HepG2 (cell line): Measurements from ENCODE around the gene ILRUN. TPM values are rescaled to one million over a fixed set of nuclear protein-coding genes. Genes with fewer than 3 reads are reported as not detected.
A peak's percentile ranks its signal among the peaks of the same experiment; 100 is the strongest.

Experiments used
- AHR ChIP-seq: IDR thresholded peaks from 2 replicates; pipeline ENCODE4 v1.6.1; 2018; ENCODE audit warnings: missing genetic modification reagents, missing compliant biosample characterization
- ARID2 ChIP-seq: sonication (generic); formaldehyde crosslinking; IDR thresholded peaks from 2 replicates; pipeline ENCODE4 v1.8.1; 2022; ENCODE audit warnings: mild to moderate bottlenecking, missing genetic modification reagents, borderline replicate concordance
- DR1 ChIP-seq: sonication (generic); formaldehyde crosslinking; IDR thresholded peaks from 2 replicates; pipeline ENCODE4 v1.8.0; 2021; ENCODE audit warnings: mild to moderate bottlenecking, missing genetic modification reagents, inconsistent platforms
- FOXP1 ChIP-seq, 2 experiments: fragments of 450-650 bp in 1 of 2; IDR thresholded peaks; 2 replicates each; pipeline ENCODE4 v1.6.1; 2017 to 2018; ENCODE audit warnings: antibody characterized with exemption in 1 of 2
- HNRNPUL1 ChIP-seq: fragments of 200-400 bp; formaldehyde crosslinking; IDR thresholded peaks from 2 replicates; pipeline ENCODE4 v1.6.1; 2017; ENCODE audit warnings: low read depth, mild to moderate bottlenecking, low read length, moderate library complexity
- MATR3 ChIP-seq: sonication (generic); formaldehyde crosslinking; IDR thresholded peaks from 2 replicates; pipeline ENCODE4 v1.4.0; 2020; ENCODE audit warnings: missing genetic modification reagents
- NAIF1 ChIP-seq: sonication (generic); formaldehyde crosslinking; IDR thresholded peaks from 2 replicates; pipeline ENCODE4 v1.5.0; 2020; ENCODE audit warnings: mild to moderate bottlenecking, missing genetic modification reagents, borderline replicate concordance
- NPAS2 ChIP-seq: sonication (generic); formaldehyde crosslinking; IDR thresholded peaks from 2 replicates; pipeline ENCODE4 v1.8.0; 2022; ENCODE audit warnings: mild to moderate bottlenecking, missing genetic modification reagents, borderline replicate concordance
- PHB2 ChIP-seq: fragments of 450-650 bp; IDR thresholded peaks from 2 replicates; pipeline ENCODE4 v1.6.1; 2018; ENCODE audit not compliant: partially characterized antibody
- SATB2 ChIP-seq: sonication (generic); formaldehyde crosslinking; IDR thresholded peaks from 2 replicates; pipeline ENCODE4 v1.5.0; 2020; ENCODE audit warnings: missing genetic modification reagents
- ZNF317 ChIP-seq: sonication (generic); formaldehyde crosslinking; IDR thresholded peaks from 2 replicates; pipeline ENCODE4 v1.5.0; 2020; ENCODE audit warnings: mild to moderate bottlenecking, missing genetic modification reagents
- ZNF619 ChIP-seq: sonication (generic); formaldehyde crosslinking; IDR thresholded peaks from 2 replicates; pipeline ENCODE4 v1.4.0; 2020; ENCODE audit warnings: mild to moderate bottlenecking, missing genetic modification reagents
- ZNF703 ChIP-seq: sonication (generic); formaldehyde crosslinking; IDR thresholded peaks from 2 replicates; pipeline ENCODE4 v1.5.1; 2020; ENCODE audit warnings: missing genetic modification reagents, mild to moderate bottlenecking, moderate library complexity, borderline replicate concordance
- polyA plus RNA-seq, 8 experiments: library from polyadenylated mRNA; depleted of rRNA in 3 of 8; stranded (reverse) in 7 of 8; unstranded in 1 of 8; fragments of >200 nt; fragmentation: Illumina TruSeq in 4 of 8; extraction: Trizol in 4 of 8; gene quantifications; 2 replicates each; pipeline versions ENCODE4 v1.2.1 to v1.2.3, GENCODE V29; 2011 to 2016; ENCODE audit warnings: low read depth in 4 of 8, missing spikeins in 1 of 8, mixed read lengths in 1 of 8; ENCODE audit not compliant: insufficient read depth in 1 of 8
- total RNA-seq, 5 experiments: library from RNA; depleted of rRNA; stranded (reverse); fragments of >200 nt; fragmentation: Illumina TruSeq; extraction: Trizol; gene quantifications; 2 replicates each; pipeline ENCODE4 v1.2.3, GENCODE V29; 2016; ENCODE audit warnings: low read depth in 1 of 5
- TF ChIP-seq, protein P1 (sequence below): sonication (generic); formaldehyde crosslinking; IDR thresholded peaks from 2 replicates; pipeline ENCODE4 v1.5.0; 2020; ENCODE audit warnings: mild to moderate bottlenecking, missing genetic modification reagents
- TF ChIP-seq, protein P2 (sequence below): sonication (generic); formaldehyde crosslinking; IDR thresholded peaks from 2 replicates; pipeline ENCODE4 v1.8.0; 2022; ENCODE audit warnings: missing genetic modification reagents, mild to moderate bottlenecking, moderate library complexity, borderline replicate concordance
- TF ChIP-seq, protein P3 (sequence below): sonication (generic); formaldehyde crosslinking; IDR thresholded peaks from 2 replicates; pipeline ENCODE4 v1.4.0; 2020; ENCODE audit warnings: missing genetic modification reagents
- TF ChIP-seq, protein P4 (sequence below): IDR thresholded peaks from 2 replicates; pipeline ENCODE4 v1.6.1; 2016; ENCODE audit warnings: low read depth, missing genetic modification reagents, missing compliant biosample characterization
- TF ChIP-seq, protein P5 (sequence below): sonication (generic); formaldehyde crosslinking; IDR thresholded peaks from 2 replicates; pipeline ENCODE4 v1.4.0; 2020; ENCODE audit warnings: missing genetic modification reagents; ENCODE audit errors: not compliant biosample characterization
- TF ChIP-seq, protein P6 (sequence below): sonication (generic); formaldehyde crosslinking; IDR thresholded peaks from 2 replicates; pipeline ENCODE4 v1.5.0; 2020; ENCODE audit warnings: missing genetic modification reagents

Gene ILRUN
- total and polyA plus RNA-seq, 2 of the 13 experiments (the other 11 are each of a cell fraction or from before 2014, with no cell fraction given) = 45.5 to 66.6 TPM

DNA sequence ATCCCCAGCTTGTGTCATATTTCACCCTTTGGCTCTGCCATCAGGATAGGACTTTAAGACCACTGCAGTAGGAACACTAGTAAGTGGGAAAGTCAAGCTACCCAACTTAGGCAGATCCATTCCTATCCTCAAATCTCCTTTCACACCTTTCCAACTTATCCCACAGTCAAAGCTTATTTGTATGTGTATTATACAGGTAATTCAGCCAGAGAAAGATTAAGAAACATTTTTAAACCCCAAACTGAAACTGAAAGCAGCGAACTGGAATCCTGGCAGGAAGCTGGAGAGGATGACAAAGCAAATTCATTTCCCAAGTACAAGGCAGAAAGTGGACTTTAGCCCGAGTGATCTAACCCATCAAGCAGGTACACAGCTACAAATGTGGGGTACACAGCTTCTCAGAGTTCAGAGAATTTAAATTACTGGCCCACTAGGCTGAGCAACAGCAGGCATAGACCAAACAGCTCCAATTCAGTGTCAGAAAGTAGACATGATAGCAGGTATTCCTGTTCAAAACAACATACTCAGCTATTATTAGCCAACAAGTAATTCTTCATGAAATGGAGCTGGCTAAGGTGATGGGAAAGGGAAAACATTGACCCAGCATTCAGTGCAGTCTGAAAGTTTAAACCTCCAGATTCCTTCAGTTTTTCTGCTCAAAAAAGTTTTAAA is 39.1 kb downstream of the ILRUN start (continued):
- no peak for TF ChIP-seq AHR
- no peak for TF ChIP-seq DR1 (CRISPR knock-in tag)
- no peak for TF ChIP-seq ZNF703 (CRISPR knock-in tag)
- no peak for TF ChIP-seq SATB2
- TF ChIP-seq, protein P1, sequence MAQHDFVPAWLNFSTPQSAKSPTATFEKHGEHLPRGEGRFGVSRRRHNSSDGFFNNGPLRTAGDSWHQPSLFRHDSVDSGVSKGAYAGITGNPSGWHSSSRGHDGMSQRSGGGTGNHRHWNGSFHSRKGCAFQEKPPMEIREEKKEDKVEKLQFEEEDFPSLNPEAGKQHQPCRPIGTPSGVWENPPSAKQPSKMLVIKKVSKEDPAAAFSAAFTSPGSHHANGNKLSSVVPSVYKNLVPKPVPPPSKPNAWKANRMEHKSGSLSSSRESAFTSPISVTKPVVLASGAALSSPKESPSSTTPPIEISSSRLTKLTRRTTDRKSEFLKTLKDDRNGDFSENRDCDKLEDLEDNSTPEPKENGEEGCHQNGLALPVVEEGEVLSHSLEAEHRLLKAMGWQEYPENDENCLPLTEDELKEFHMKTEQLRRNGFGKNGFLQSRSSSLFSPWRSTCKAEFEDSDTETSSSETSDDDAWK (CRISPR knock-in tag) = no peak
- TF ChIP-seq, protein P2, sequence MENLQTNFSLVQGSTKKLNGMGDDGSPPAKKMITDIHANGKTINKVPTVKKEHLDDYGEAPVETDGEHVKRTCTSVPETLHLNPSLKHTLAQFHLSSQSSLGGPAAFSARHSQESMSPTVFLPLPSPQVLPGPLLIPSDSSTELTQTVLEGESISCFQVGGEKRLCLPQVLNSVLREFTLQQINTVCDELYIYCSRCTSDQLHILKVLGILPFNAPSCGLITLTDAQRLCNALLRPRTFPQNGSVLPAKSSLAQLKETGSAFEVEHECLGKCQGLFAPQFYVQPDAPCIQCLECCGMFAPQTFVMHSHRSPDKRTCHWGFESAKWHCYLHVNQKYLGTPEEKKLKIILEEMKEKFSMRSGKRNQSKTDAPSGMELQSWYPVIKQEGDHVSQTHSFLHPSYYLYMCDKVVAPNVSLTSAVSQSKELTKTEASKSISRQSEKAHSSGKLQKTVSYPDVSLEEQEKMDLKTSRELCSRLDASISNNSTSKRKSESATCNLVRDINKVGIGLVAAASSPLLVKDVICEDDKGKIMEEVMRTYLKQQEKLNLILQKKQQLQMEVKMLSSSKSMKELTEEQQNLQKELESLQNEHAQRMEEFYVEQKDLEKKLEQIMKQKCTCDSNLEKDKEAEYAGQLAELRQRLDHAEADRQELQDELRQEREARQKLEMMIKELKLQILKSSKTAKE = no peak
- TF ChIP-seq NAIF1 (CRISPR knock-in tag) = no peak
- TF ChIP-seq ARID2 (CRISPR knock-in tag) = peak; percentile 64; the same call in 1 of the 2 replicates
- TF ChIP-seq, protein P3, sequence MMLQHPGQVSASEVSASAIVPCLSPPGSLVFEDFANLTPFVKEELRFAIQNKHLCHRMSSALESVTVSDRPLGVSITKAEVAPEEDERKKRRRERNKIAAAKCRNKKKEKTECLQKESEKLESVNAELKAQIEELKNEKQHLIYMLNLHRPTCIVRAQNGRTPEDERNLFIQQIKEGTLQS = peak; percentile 90
- no peak for TF ChIP-seq ZNF317 (CRISPR knock-in tag)
- TF ChIP-seq ZNF619 (CRISPR knock-in tag) = 0 out of 2 replicates have a peak, but pooled peaks have one; percentile 32
- TF ChIP-seq HNRNPUL1 = no peak
- TF ChIP-seq, protein P4, sequence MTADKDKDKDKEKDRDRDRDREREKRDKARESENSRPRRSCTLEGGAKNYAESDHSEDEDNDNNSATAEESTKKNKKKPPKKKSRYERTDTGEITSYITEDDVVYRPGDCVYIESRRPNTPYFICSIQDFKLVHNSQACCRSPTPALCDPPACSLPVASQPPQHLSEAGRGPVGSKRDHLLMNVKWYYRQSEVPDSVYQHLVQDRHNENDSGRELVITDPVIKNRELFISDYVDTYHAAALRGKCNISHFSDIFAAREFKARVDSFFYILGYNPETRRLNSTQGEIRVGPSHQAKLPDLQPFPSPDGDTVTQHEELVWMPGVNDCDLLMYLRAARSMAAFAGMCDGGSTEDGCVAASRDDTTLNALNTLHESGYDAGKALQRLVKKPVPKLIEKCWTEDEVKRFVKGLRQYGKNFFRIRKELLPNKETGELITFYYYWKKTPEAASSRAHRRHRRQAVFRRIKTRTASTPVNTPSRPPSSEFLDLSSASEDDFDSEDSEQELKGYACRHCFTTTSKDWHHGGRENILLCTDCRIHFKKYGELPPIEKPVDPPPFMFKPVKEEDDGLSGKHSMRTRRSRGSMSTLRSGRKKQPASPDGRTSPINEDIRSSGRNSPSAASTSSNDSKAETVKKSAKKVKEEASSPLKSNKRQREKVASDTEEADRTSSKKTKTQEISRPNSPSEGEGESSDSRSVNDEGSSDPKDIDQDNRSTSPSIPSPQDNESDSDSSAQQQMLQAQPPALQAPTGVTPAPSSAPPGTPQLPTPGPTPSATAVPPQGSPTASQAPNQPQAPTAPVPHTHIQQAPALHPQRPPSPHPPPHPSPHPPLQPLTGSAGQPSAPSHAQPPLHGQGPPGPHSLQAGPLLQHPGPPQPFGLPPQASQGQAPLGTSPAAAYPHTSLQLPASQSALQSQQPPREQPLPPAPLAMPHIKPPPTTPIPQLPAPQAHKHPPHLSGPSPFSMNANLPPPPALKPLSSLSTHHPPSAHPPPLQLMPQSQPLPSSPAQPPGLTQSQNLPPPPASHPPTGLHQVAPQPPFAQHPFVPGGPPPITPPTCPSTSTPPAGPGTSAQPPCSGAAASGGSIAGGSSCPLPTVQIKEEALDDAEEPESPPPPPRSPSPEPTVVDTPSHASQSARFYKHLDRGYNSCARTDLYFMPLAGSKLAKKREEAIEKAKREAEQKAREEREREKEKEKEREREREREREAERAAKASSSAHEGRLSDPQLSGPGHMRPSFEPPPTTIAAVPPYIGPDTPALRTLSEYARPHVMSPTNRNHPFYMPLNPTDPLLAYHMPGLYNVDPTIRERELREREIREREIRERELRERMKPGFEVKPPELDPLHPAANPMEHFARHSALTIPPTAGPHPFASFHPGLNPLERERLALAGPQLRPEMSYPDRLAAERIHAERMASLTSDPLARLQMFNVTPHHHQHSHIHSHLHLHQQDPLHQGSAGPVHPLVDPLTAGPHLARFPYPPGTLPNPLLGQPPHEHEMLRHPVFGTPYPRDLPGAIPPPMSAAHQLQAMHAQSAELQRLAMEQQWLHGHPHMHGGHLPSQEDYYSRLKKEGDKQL (CRISPR knock-in tag) = no peak
- no peak for TF ChIP-seq MATR3 (CRISPR knock-in tag)
- TF ChIP-seq, protein P5, sequence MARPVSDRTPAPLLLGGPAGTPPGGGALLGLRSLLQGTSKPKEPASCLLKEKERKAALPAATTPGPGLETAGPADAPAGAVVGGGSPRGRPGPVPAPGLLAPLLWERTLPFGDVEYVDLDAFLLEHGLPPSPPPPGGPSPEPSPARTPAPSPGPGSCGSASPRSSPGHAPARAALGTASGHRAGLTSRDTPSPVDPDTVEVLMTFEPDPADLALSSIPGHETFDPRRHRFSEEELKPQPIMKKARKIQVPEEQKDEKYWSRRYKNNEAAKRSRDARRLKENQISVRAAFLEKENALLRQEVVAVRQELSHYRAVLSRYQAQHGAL (CRISPR knock-in tag) = no peak
- no peak for TF ChIP-seq NPAS2 (CRISPR knock-in tag)
- no peak for TF ChIP-seq FOXP1 (IDR thresholded peaks at IDR 0.05)
- TF ChIP-seq FOXP1 (CRISPR knock-in tag; IDR thresholded peaks at IDR 0.05) = peak; percentile 78
- TF ChIP-seq, protein P6, sequence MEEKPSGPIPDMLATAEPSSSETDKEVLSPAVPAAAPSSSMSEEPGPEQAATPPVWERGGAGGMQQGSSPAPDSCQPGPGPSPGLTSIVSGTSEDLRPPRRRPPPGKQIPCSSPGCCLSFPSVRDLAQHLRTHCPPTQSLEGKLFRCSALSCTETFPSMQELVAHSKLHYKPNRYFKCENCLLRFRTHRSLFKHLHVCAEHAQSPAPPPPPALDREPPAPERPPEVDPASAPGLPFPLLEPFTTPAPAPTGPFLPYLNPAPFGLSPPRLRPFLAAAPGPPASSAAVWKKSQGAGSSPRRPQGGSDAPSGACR = no peak
- TF ChIP-seq PHB2 = no peak
